K562 (cell line): ENCODE data around the gene SURF6. TPM values are rescaled to one million over a fixed set of nuclear protein-coding genes. Genes with fewer than 3 reads are reported as not detected.

ENCODE experiments used
- DEAF1 ChIP-seq: fragments of 450-650 bp; formaldehyde crosslinking; IDR thresholded peaks from 2 replicates; pipeline ENCODE4 v1.4.0; 2020; ENCODE audit warnings: mild to moderate bottlenecking, moderate library complexity
- EP300 ChIP-seq: IDR thresholded peaks from 2 replicates; pipeline ENCODE4 v1.6.1; 2012; ENCODE audit warnings: low read length, improper control_type of control experiment
- FOS ChIP-seq: IDR thresholded peaks from 3 replicates; pipeline ENCODE4 v1.6.1; 2011; ENCODE audit not compliant: insufficient read length; ENCODE audit errors: extremely low read depth
- HDAC3 ChIP-seq: fragments of 450-650 bp; IDR thresholded peaks from 2 replicates; pipeline ENCODE4 v1.6.1; 2018; ENCODE audit warnings: borderline replicate concordance, mild to moderate bottlenecking, moderate library complexity; ENCODE audit not compliant: partially characterized antibody
- HMBOX1 ChIP-seq: sonication (generic); IDR thresholded peaks from 2 replicates; pipeline ENCODE4 v1.6.1; 2016
- ILF3 ChIP-seq: fragments of 450-650 bp; IDR thresholded peaks from 2 replicates; pipeline ENCODE4 v1.6.1; 2018; ENCODE audit warnings: antibody characterized with exemption, mild to moderate bottlenecking, moderate library complexity, borderline replicate concordance
- MYNN ChIP-seq, 2 experiments: sonication (generic); formaldehyde crosslinking in 1 of 2; IDR thresholded peaks; 2 replicates each; pipeline versions ENCODE4 v1.5.0 to v1.6.1; 2016 to 2020; ENCODE audit warnings: antibody characterized with exemption in 1 of 2, missing genetic modification reagents in 1 of 2
- NR3C1 ChIP-seq: sonication (generic); formaldehyde crosslinking; IDR thresholded peaks from 2 replicates; pipeline ENCODE4 v1.8.1; 2022; ENCODE audit warnings: missing genetic modification reagents
- PHF20 ChIP-seq: fragments of 450-650 bp; IDR thresholded peaks from 2 replicates; pipeline ENCODE4 v1.6.1; 2018; ENCODE audit not compliant: partially characterized antibody
- POLR2A ChIP-seq: fragments of 450-650 bp; conservative IDR thresholded peaks from 2 replicates; pipeline ENCODE4 v1.6.1; 2016
- RNF2 ChIP-seq: sonication (generic); IDR thresholded peaks from 2 replicates; pipeline ENCODE4 v1.6.1; 2016
- SNAPC5 ChIP-seq: fragments of 250-450 bp; sonication (Bioruptor Pico); IDR thresholded peaks from 2 replicates; pipeline ENCODE4 v1.8.0; 2021; ENCODE audit warnings: moderate library complexity, mild to moderate bottlenecking, inconsistent platforms
- TSHZ1 ChIP-seq: fragments of 250-450 bp; sonication (Bioruptor Pico); IDR thresholded peaks from 2 replicates; pipeline ENCODE4 v1.4.0; 2020; ENCODE audit warnings: mild to moderate bottlenecking, moderate library complexity
- XRCC4 ChIP-seq: IDR thresholded peaks from one replicate; pipeline ENCODE4 v1.6.1; 2011; ENCODE audit not compliant: insufficient read depth, insufficient read length; ENCODE audit errors: extremely low read depth
- ZBTB43 ChIP-seq: sonication (generic); formaldehyde crosslinking; IDR thresholded peaks from 2 replicates; pipeline ENCODE4 v1.8.0; 2023; ENCODE audit warnings: mild to moderate bottlenecking, missing genetic modification reagents
- ZBTB8A ChIP-seq: fragments of 450-650 bp; IDR thresholded peaks from 2 replicates; pipeline ENCODE4 v1.6.1; 2018; ENCODE audit warnings: mild to moderate bottlenecking, moderate library complexity; ENCODE audit not compliant: partially characterized antibody
- ZHX1 ChIP-seq: fragments of 150-350 bp; conservative IDR thresholded peaks from 2 replicates; pipeline ENCODE4 v1.6.1; 2014; ENCODE audit warnings: low read length
- polyA plus RNA-seq, 8 experiments: library from polyadenylated mRNA; depleted of rRNA in 4 of 8; stranded (reverse) in 5 of 8; unstranded in 3 of 8; fragments of >200 nt; fragmentation: Nextera tagmentation in 2 of 8; fragmentation: Illumina TruSeq in 1 of 8; extraction: Ambion mirVana in 2 of 8; extraction: Trizol in 1 of 8; gene quantifications; 2 replicates each; pipeline versions ENCODE4 v1.2.1 to v1.2.3, GENCODE V29; 2011 to 2014; ENCODE audit warnings: inconsistent platforms in 1 of 8, missing spikeins in 1 of 8
- total RNA-seq, 7 experiments: library from RNA; depleted of rRNA in 6 of 7; stranded (reverse); fragments of >200 nt in 6 of 7; fragmentation: Illumina TruSeq in 2 of 7; extraction: Trizol in 2 of 7; gene quantifications; 2 replicates each; pipeline versions ENCODE4 v1.2.1 to v1.2.3, GENCODE V29; 2011 to 2021; ENCODE audit warnings: low replicate concordance in 1 of 7

SURF6 gene
- total and polyA plus RNA-seq, 9 of the 15 experiments (the other 6 are each of a cell fraction or from before 2014, with no cell fraction given): 1.4 to 68.3 (median 14.7) TPM

- TF ChIP-seq XRCC4: no peak
- TF ChIP-seq ZBTB43 (CRISPR knock-in tag): peak; percentile 51; the same call in 1 of the 2 replicates
- no peak for TF ChIP-seq HMBOX1
- TF ChIP-seq SNAPC5 (CRISPR knock-in tag): no peak
- no peak for TF ChIP-seq FOS
- TF ChIP-seq PHF20: no peak
- peak; percentile 88; the same call in 1 of the 2 replicates for TF ChIP-seq ILF3
- no peak for TF ChIP-seq HDAC3
- no peak for TF ChIP-seq ZBTB8A
- no peak; the same call in none of the 2 replicates for TF ChIP-seq RNF2
- TF ChIP-seq NR3C1 (CRISPR knock-in tag): peak; percentile 79; the same call in 1 of the 2 replicates
- no peak for TF ChIP-seq EP300
- no peak for TF ChIP-seq TSHZ1 (CRISPR knock-in tag)
- no peak for TF ChIP-seq ZHX1
- peak; percentile 58; the same call in 1 of the 2 replicates for TF ChIP-seq POLR2A
- TF ChIP-seq DEAF1 (CRISPR knock-in tag): no peak
- TF ChIP-seq MYNN (IDR thresholded peaks at IDR 0.05): no peak
- TF ChIP-seq MYNN (CRISPR knock-in tag; IDR thresholded peaks at IDR 0.05): no peak
These were observed 40.0 kb upstream of the SURF6 start, which contains the start of the genes STKLD1 and SURF4 (continued) for GRCh38 chr9:133375724-133376654.
